Measurements from ENCODE around the gene SLX9. TPM values are rescaled to one million over a fixed set of nuclear protein-coding genes. Genes with fewer than 3 reads are reported as not detected.

Gene SLX9
- total and polyA plus RNA-seq, 3 experiments from 2014 or later: 14.3 to 71.1 (median 68.1) TPM

- H3K4me3 Mint-ChIP-seq: peak overlapping the region; percentile 95 to 100 (median 99)
- H3K27ac Mint-ChIP-seq: peak overlapping the region; percentile 87 to 98 (median 91)
- POLR2A ChIA-PET: interaction anchor here (0.7 to 4.0 kb wide), 9 partner anchors 8 to 102 kb away, joined by 3 to 39 read pairs (median 4); partner anchors contain the start of genes PTTG1IP and SUMO3
- peak overlapping the region; percentile 94 for H3K4me3 ChIP-seq (ENCODE audit: low read length)
- H3K4me1 ChIP-seq (ENCODE audit: insufficient read depth, low read length): peaks cover 66% of the 10 kb centered on the region
- H3K9me3 Mint-ChIP-seq: no peaks in the 10 kb centered on the region
- no peaks in the 10 kb centered on the region for H3K27me3 Mint-ChIP-seq
- no peaks in the 10 kb centered on the region for H3K27me3 ChIP-seq (ENCODE audit: insufficient read depth, low read length, poor library complexity, severe bottlenecking)
- peaks cover 3% of the 10 kb centered on the region for H3K36me3 ChIP-seq (ENCODE audit: insufficient read depth, low read length)
- no peak for DNase-seq
- no peaks in the 10 kb centered on the region for H3K9me3 ChIP-seq (ENCODE audit: low read length)
- peaks cover 70 to 90% (median 84%) of the 10 kb centered on the region in 3 donors for H3K4me1 Mint-ChIP-seq
- H3K27ac ChIP-seq (ENCODE audit: low read depth, low read length): peak overlapping the region; percentile 71
- CTCF ChIA-PET: interaction anchor here (0.7 to 12.5 kb wide), 8 partner anchors 8 to 209 kb away, joined by 3 to 219 read pairs (median 3); partner anchors contain the start of gene UBE2G2
- H3K36me3 Mint-ChIP-seq: peaks cover 0 to 35% (median 7%) of the 10 kb centered on the region in 3 donors
Observed at GRCh38 chr21:44919111-44919912, 20.5 kb upstream of the SLX9 start.

GRCh38 chr21:44919913-44920693 is 19.7 kb upstream of the SLX9 start:
- Histone ChIP-seq H3K9me3 (ENCODE audit: low read length) (no peaks in the 10 kb centered on the region), H3K36me3 (ENCODE audit: insufficient read depth, low read length) (peaks cover 3% of the 10 kb centered on the region), H3K4me1 (ENCODE audit: insufficient read depth, low read length) (peaks cover 66% of the 10 kb centered on the region), H3K27ac (ENCODE audit: low read depth, low read length) (peak overlapping the region; percentile 71), H3K4me3 (ENCODE audit: low read length) (peak overlapping the region; percentile 94), H3K27me3 (ENCODE audit: insufficient read depth, low read length, poor library complexity, severe bottlenecking) (no peaks in the 10 kb centered on the region)
- Mint-ChIP-seq H3K9me3 (no peaks in the 10 kb centered on the region), H3K36me3 (peaks cover 0 to 35% (median 6%) of the 10 kb centered on the region in 3 donors), H3K4me3 (peak overlapping the region; percentile 95 to 100 (median 99)), H3K4me1 (peaks cover 70 to 90% (median 84%) of the 10 kb centered on the region in 3 donors), H3K27me3 (no peaks in the 10 kb centered on the region), H3K27ac (peak overlapping the region; percentile 88 to 99 (median 97))
- ChIA-PET CTCF (interaction anchor here (0.7 to 12.5 kb wide), 8 partner anchors 8 to 118 kb away, joined by 3 to 219 read pairs (median 3); partner anchors contain the start of gene UBE2G2), POLR2A (interaction anchor here (0.7 to 4.0 kb wide), 8 partner anchors 7 to 103 kb away, joined by 3 to 39 read pairs (median 4); partner anchors contain the start of genes PTTG1IP and SUMO3)
- DNase-seq: no peak

- Histone ChIP-seq H3K4me3 (ENCODE audit: low read length) (peak within 1 kb of the TSS; percentile 94), H3K36me3 (ENCODE audit: insufficient read depth, low read length) (peaks cover 3% of the 10 kb centered on the region), H3K27ac (ENCODE audit: low read depth, low read length) (peak within 1 kb of the TSS; percentile 71), H3K4me1 (ENCODE audit: insufficient read depth, low read length) (peaks cover 65% of the 10 kb centered on the region), H3K9me3 (ENCODE audit: low read length) (no peaks in the 10 kb centered on the region), H3K27me3 (ENCODE audit: insufficient read depth, low read length, poor library complexity, severe bottlenecking) (no peaks in the 10 kb centered on the region)
- Mint-ChIP-seq H3K36me3 (peaks cover 0 to 33% (median 6%) of the 10 kb centered on the region in 3 donors), H3K27ac (peak within 1 kb of the TSS; percentile 88 to 99 (median 97)), H3K4me1 (peaks cover 68 to 90% (median 82%) of the 10 kb centered on the region in 3 donors), H3K4me3 (peak within 1 kb of the TSS; percentile 95 to 100 (median 99)), H3K9me3 (no peaks in the 10 kb centered on the region), H3K27me3 (no peaks in the 10 kb centered on the region)
- ChIA-PET CTCF (interaction anchor here (0.8 to 12.5 kb wide), 4 partner anchors 10 to 121 kb away, joined by 3 to 219 read pairs (median 3); no protein-coding TSS in a partner anchor), POLR2A (interaction anchor here (0.5 to 2.4 kb wide), 4 partner anchors 10 to 1144 kb away, joined by 3 to 10 read pairs (median 3); partner anchors contain the start of gene SUMO3)
- DNase-seq: peak; percentile 49 to 81 (median 54)
Observed at GRCh38 chr21:44920694-44921604, 18.9 kb upstream of the SLX9 start, which contains the start of gene ITGB2. Gene ITGB2, minus strand, starts transcription at chr21:44920899. Its CDS starts 10,117 bp downstream, at chr21:44910782.

GRCh38 chr21:44921928-44922327 is 17.9 kb upstream of the SLX9 start:
- Mint-ChIP-seq H3K9me3 (no peaks in the 10 kb centered on the region), H3K27me3 (no peaks in the 10 kb centered on the region), H3K4me3 (peak overlapping the region; percentile 72 to 100 (median 97)), H3K36me3 (peaks cover 0 to 31% (median 4%) of the 10 kb centered on the region in 3 donors), H3K4me1 (peaks cover 68 to 90% (median 82%) of the 10 kb centered on the region in 3 donors), H3K27ac (peak overlapping the region; percentile 18 to 95 (median 91))
- Histone ChIP-seq H3K9me3 (ENCODE audit: low read length) (no peaks in the 10 kb centered on the region), H3K27me3 (ENCODE audit: insufficient read depth, low read length, poor library complexity, severe bottlenecking) (no peaks in the 10 kb centered on the region), H3K27ac (ENCODE audit: low read depth, low read length) (peak overlapping the region; percentile 71), H3K36me3 (ENCODE audit: insufficient read depth, low read length) (peaks cover 3% of the 10 kb centered on the region), H3K4me1 (ENCODE audit: insufficient read depth, low read length) (peaks cover 65% of the 10 kb centered on the region), H3K4me3 (ENCODE audit: low read length) (peak overlapping the region; percentile 52)
- ChIA-PET CTCF (interaction anchor here (1.3 to 12.5 kb wide), 2 partner anchors 9 to 27 kb away, joined by 3 to 219 read pairs; no protein-coding TSS in a partner anchor), POLR2A (no interaction called here)
- DNase-seq: no peak

GRCh38 chr21:44923480-44924084 is 16.2 kb upstream of the SLX9 start:
- Histone ChIP-seq H3K4me3 (ENCODE audit: low read length) (no peak overlapping the region), H3K27ac (ENCODE audit: low read depth, low read length) (no peak overlapping the region), H3K27me3 (ENCODE audit: insufficient read depth, low read length, poor library complexity, severe bottlenecking) (no peaks in the 10 kb centered on the region), H3K9me3 (ENCODE audit: low read length) (no peaks in the 10 kb centered on the region), H3K36me3 (ENCODE audit: insufficient read depth, low read length) (no peaks in the 10 kb centered on the region), H3K4me1 (ENCODE audit: insufficient read depth, low read length) (peaks cover 60% of the 10 kb centered on the region)
- ChIA-PET POLR2A (interaction anchor here (0.8 kb wide), 1 partner anchor 29 kb away, joined by 3 read pairs; no protein-coding TSS in a partner anchor), CTCF (no interaction called here)
- no peak for DNase-seq
- peak overlapping the region in 7 of 8 donors; percentile 66 to 98 (median 92) for H3K27ac Mint-ChIP-seq
- peaks cover 0 to 20% (median 4%) of the 10 kb centered on the region in 3 donors for H3K36me3 Mint-ChIP-seq
- H3K4me1 Mint-ChIP-seq: peaks cover 66 to 90% (median 74%) of the 10 kb centered on the region in 3 donors
- H3K4me3 Mint-ChIP-seq: peak overlapping the region; percentile 21 to 100 (median 95)
- no peaks in the 10 kb centered on the region for H3K27me3 Mint-ChIP-seq
- no peaks in the 10 kb centered on the region for H3K9me3 Mint-ChIP-seq

GRCh38 chr21:44924606-44925377 is 15.0 kb upstream of the SLX9 start:
- peak overlapping the region; percentile 71 to 100 (median 95) for H3K4me3 Mint-ChIP-seq
- peak overlapping the region; percentile 79 to 98 (median 92) for H3K27ac Mint-ChIP-seq
- peaks cover 0 to 13% (median 2%) of the 10 kb centered on the region in 3 donors for H3K36me3 Mint-ChIP-seq
- POLR2A ChIA-PET: interaction anchor here (1.0 to 5.2 kb wide), 3 partner anchors 12 to 107 kb away, joined by 3 to 72 read pairs (median 3); partner anchors contain the start of gene SUMO3
- Histone ChIP-seq H3K27me3 (ENCODE audit: insufficient read depth, low read length, poor library complexity, severe bottlenecking) (no peaks in the 10 kb centered on the region), H3K4me1 (ENCODE audit: insufficient read depth, low read length) (peaks cover 69% of the 10 kb centered on the region), H3K9me3 (ENCODE audit: low read length) (no peaks in the 10 kb centered on the region), H3K36me3 (ENCODE audit: insufficient read depth, low read length) (no peaks in the 10 kb centered on the region), H3K27ac (ENCODE audit: low read depth, low read length) (no peak overlapping the region), H3K4me3 (ENCODE audit: low read length) (peak overlapping the region; percentile 34)
- H3K27me3 Mint-ChIP-seq: no peaks in the 10 kb centered on the region
- DNase-seq: peak in 2 of 5 donors; percentile 24 to 39
- peaks cover 72 to 94% (median 82%) of the 10 kb centered on the region in 3 donors for H3K4me1 Mint-ChIP-seq
- H3K9me3 Mint-ChIP-seq: no peaks in the 10 kb centered on the region
- CTCF ChIA-PET: interaction anchor here (12.2 kb wide), 1 partner anchor 9 kb away, joined by 219 read pairs; the partner anchor contains the start of gene ITGB2

All from CD8-positive, alpha-beta memory T cell (primary cell).